PC-9 (cell line): Measurements from ENCODE around the gene B3GAT1. TPM values are rescaled to one million over a fixed set of nuclear protein-coding genes. Genes with fewer than 3 reads are reported as not detected.

Experiments used
- BruUV-seq: library from RNA; stranded (reverse); fragments of 400-500 nt; replicated peaks from 2 replicates; lab custom pipeline; 2021; lab: Mats Ljungman, UMichigan
- CTCF ChIA-PET: fragments of 300-600 bp; sonication (Branson Sonifier 250); formaldehyde crosslinking; loops from one replicate; lab custom pipeline; 2022; ENCODE audit warnings: antibody characterized with exemption; lab: Charles Lee
- POLR2A ChIA-PET: fragments of 300-600 bp; sonication (Branson Sonifier 250); formaldehyde crosslinking; loops from one replicate; lab custom pipeline; 2022; ENCODE audit warnings: antibody characterized with exemption; ENCODE audit not compliant: unreplicated experiment; lab: Charles Lee
- DNase-seq, 2 experiments: peaks; one replicate each; pipeline versions ENCODE4 v3.0.0 to v3.0.0-alpha.2; 2015 to 2022; ENCODE audit warnings: mixed read lengths in 1 of 2
- H2AFZ ChIP-seq: fragments of 200-600 bp; sonication (generic); 2 replicates; pipeline ENCODE4 v1.8.1; 2017; ENCODE audit warnings: antibody characterized with exemption
- H3F3A ChIP-seq: fragments of 200-600 bp; sonication (generic); 2 replicates; pipeline ENCODE4 v1.8.1; 2017; ENCODE audit warnings: antibody characterized with exemption, mild to moderate bottlenecking, low read depth; ENCODE audit not compliant: insufficient read depth
- H3K27ac ChIP-seq: fragments of 200-600 bp; sonication (generic); 2 replicates; pipeline ENCODE4 v1.6.1; 2016; ENCODE audit warnings: mixed run types
- H3K27me3 ChIP-seq: fragments of 200-600 bp; sonication (generic); 2 replicates; pipeline ENCODE4 v1.6.1; 2016; ENCODE audit warnings: low read depth, mixed run types; ENCODE audit not compliant: insufficient read depth
- H3K36me3 ChIP-seq: fragments of 200-600 bp; sonication (generic); 2 replicates; pipeline ENCODE4 v1.6.1; 2016; ENCODE audit warnings: low read depth, mixed run types
- H3K4me1 ChIP-seq: fragments of 200-600 bp; sonication (generic); replicated peaks from 2 replicates; pipeline ENCODE4 v1.6.1; 2016; ENCODE audit warnings: mixed run types; ENCODE audit not compliant: insufficient read depth
- H3K4me2 ChIP-seq: fragments of 200-600 bp; sonication (generic); 2 replicates; pipeline ENCODE4 v1.6.1; 2017; ENCODE audit warnings: mixed run types
- H3K4me3 ChIP-seq: fragments of 200-600 bp; sonication (generic); 2 replicates; pipeline ENCODE4 v1.6.1; 2016; ENCODE audit warnings: mixed run types
- H3K79me2 ChIP-seq: fragments of 200-600 bp; sonication (generic); 2 replicates; pipeline ENCODE4 v1.6.1; 2017; ENCODE audit warnings: low read depth, mixed run types
- H3K9me2 ChIP-seq: fragments of 200-600 bp; sonication (generic); 2 replicates; pipeline ENCODE4 v1.8.1; 2017; ENCODE audit warnings: mild to moderate bottlenecking; ENCODE audit not compliant: insufficient read depth
- H3K9me3 ChIP-seq: fragments of 200-600 bp; sonication (generic); 2 replicates; pipeline ENCODE4 v1.8.1; 2016; ENCODE audit warnings: low read depth; ENCODE audit not compliant: insufficient read depth
- H4K20me1 ChIP-seq: fragments of 200-600 bp; sonication (generic); 2 replicates; pipeline ENCODE4 v1.8.1; 2017; ENCODE audit not compliant: insufficient read depth
- CTCF ChIP-seq: fragments of 200-600 bp; sonication (generic); conservative IDR thresholded peaks from 2 replicates; pipeline ENCODE4 v1.6.1; 2017; ENCODE audit warnings: mixed run types, antibody characterized with exemption, mild to moderate bottlenecking, moderate library complexity
- EZH2 ChIP-seq: fragments of 200-600 bp; sonication (generic); IDR thresholded peaks from 2 replicates; pipeline ENCODE4 v1.8.0; 2017; ENCODE audit warnings: antibody characterized with exemption, low read depth
- intact Hi-C: fragments of 100-400 bp; cut with micrococcal nuclease; formaldehyde crosslinking; loops from one replicate; pipeline ENCODE4 v1.10.0; 2022; ENCODE audit not compliant: unreplicated experiment
- total RNA-seq: library from RNA; stranded (reverse); gene quantifications from 2 replicates; pipeline ENCODE4 v1.2.3, GENCODE V29; 2021

The B3GAT1 gene
- total RNA-seq, 1 experiment from 2014 or later: not detected

- H3K27ac ChIP-seq: no peak overlapping the region
- no peaks in the 10 kb centered on the region for H3K9me2 ChIP-seq
- intact Hi-C loops: no loop called here
- no peak overlapping the region for H3K4me3 ChIP-seq
- H3F3A ChIP-seq: no peaks in the 10 kb centered on the region
- H2AFZ ChIP-seq: no peak overlapping the region
- no peak for DNase-seq
- BruUV-seq: no TSS peak
- H3K79me2 ChIP-seq: no peaks in the 10 kb centered on the region
- CTCF ChIA-PET: no interaction called here
- H3K9me3 ChIP-seq: no peaks in the 10 kb centered on the region
- H3K4me2 ChIP-seq: no peak overlapping the region
- H3K27me3 ChIP-seq: peaks cover 55% of the 10 kb centered on the region
- TF ChIP-seq CTCF (no peak), EZH2 (no peak)
- no peaks in the 10 kb centered on the region for H3K36me3 ChIP-seq
- POLR2A ChIA-PET: no interaction called here
- H3K4me1 ChIP-seq: no peaks in the 10 kb centered on the region
- H4K20me1 ChIP-seq: no peaks in the 10 kb centered on the region
Observed at GRCh38 chr11:134385171-134385570, 26.9 kb downstream of the B3GAT1 start.

GRCh38 chr11:134384406-134384805 lies 27.6 kb downstream of the B3GAT1 start:
- Histone ChIP-seq H3K9me3 (no peaks in the 10 kb centered on the region), H3K27me3 (peaks cover 47% of the 10 kb centered on the region), H3K4me3 (no peak overlapping the region), H2AFZ (no peak overlapping the region), H3K4me2 (no peak overlapping the region), H3K79me2 (no peaks in the 10 kb centered on the region), H3K36me3 (no peaks in the 10 kb centered on the region), H4K20me1 (no peaks in the 10 kb centered on the region), H3F3A (no peaks in the 10 kb centered on the region), H3K27ac (no peak overlapping the region), H3K9me2 (no peaks in the 10 kb centered on the region), H3K4me1 (no peaks in the 10 kb centered on the region)
- TF ChIP-seq CTCF: no peak
- TF ChIP-seq EZH2: no peak
- CTCF ChIA-PET: no interaction called here
- POLR2A ChIA-PET: no interaction called here
- DNase-seq: no peak
- intact Hi-C loops: no loop called here
- no TSS peak for BruUV-seq

- BruUV-seq: no TSS peak
- Histone ChIP-seq H3K4me2 (no peak overlapping the region), H2AFZ (no peak overlapping the region)
Observed at GRCh38 chr11:134383576-134384221, 28.3 kb downstream of the B3GAT1 start.

More at GRCh38 chr11:134383576-134384221, 28.3 kb downstream of the B3GAT1 start:
- no peak for DNase-seq
- Histone ChIP-seq H3K9me3 (no peaks in the 10 kb centered on the region), H3K79me2 (no peaks in the 10 kb centered on the region), H3F3A (no peaks in the 10 kb centered on the region), H3K27ac (no peak overlapping the region), H3K4me3 (no peak overlapping the region), H4K20me1 (no peaks in the 10 kb centered on the region), H3K4me1 (no peaks in the 10 kb centered on the region), H3K36me3 (no peaks in the 10 kb centered on the region), H3K9me2 (no peaks in the 10 kb centered on the region), H3K27me3 (peaks cover 40% of the 10 kb centered on the region; the same call in 1 of the 2 replicates)
- TF ChIP-seq CTCF (no peak), EZH2 (no peak)
- intact Hi-C loops: no loop called here
- ChIA-PET POLR2A (no interaction called here), CTCF (no interaction called here)
